ENCODE measurements around the gene CAMTA1. TPM values are rescaled to one million over a fixed set of nuclear protein-coding genes. Genes with fewer than 3 reads are reported as not detected.

Gene CAMTA1
- total RNA-seq, 1 experiment from 2014 or later, result 82.2 TPM

- no peaks in the 10 kb centered on the region for H3K36me3 ChIP-seq (ENCODE audit: control insufficient read depth, insufficient read depth, low read length)
- ChIA-PET CTCF (interaction anchor here (0.5 kb wide), 1 partner anchor 1369 kb away, joined by 4 read pairs; no protein-coding TSS in a partner anchor), POLR2A (no interaction called here)
- intact Hi-C loops (cut with micrococcal nuclease; ENCODE audit: unreplicated experiment) (no loop called here), in situ Hi-C loops (cut with HindIII; ENCODE audit: low pct_unique_long_range_greater_than_20kb, low sequenced_read_pairs) (no loop called here)
- no peak overlapping the region for H3K27ac ChIP-seq (ENCODE audit: low read length)
- TF ChIP-seq CTCF (IDR thresholded peaks at IDR 0.05) (no peak), SIN3A (IDR thresholded peaks at IDR 0.05; ENCODE audit: borderline replicate concordance, insufficient read depth, low read depth, low read length) (no peak), TCF7L2 (IDR thresholded peaks at IDR 0.05; ENCODE audit: low read depth, low read length) (no peak), POLR2AphosphoS5 (IDR thresholded peaks at IDR 0.05; ENCODE audit: low read depth, low read length) (no peak)
- TF ChIP-seq, protein P1, sequence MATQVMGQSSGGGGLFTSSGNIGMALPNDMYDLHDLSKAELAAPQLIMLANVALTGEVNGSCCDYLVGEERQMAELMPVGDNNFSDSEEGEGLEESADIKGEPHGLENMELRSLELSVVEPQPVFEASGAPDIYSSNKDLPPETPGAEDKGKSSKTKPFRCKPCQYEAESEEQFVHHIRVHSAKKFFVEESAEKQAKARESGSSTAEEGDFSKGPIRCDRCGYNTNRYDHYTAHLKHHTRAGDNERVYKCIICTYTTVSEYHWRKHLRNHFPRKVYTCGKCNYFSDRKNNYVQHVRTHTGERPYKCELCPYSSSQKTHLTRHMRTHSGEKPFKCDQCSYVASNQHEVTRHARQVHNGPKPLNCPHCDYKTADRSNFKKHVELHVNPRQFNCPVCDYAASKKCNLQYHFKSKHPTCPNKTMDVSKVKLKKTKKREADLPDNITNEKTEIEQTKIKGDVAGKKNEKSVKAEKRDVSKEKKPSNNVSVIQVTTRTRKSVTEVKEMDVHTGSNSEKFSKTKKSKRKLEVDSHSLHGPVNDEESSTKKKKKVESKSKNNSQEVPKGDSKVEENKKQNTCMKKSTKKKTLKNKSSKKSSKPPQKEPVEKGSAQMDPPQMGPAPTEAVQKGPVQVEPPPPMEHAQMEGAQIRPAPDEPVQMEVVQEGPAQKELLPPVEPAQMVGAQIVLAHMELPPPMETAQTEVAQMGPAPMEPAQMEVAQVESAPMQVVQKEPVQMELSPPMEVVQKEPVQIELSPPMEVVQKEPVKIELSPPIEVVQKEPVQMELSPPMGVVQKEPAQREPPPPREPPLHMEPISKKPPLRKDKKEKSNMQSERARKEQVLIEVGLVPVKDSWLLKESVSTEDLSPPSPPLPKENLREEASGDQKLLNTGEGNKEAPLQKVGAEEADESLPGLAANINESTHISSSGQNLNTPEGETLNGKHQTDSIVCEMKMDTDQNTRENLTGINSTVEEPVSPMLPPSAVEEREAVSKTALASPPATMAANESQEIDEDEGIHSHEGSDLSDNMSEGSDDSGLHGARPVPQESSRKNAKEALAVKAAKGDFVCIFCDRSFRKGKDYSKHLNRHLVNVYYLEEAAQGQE (IDR thresholded peaks at IDR 0.05; ENCODE audit: insufficient read depth in 1 of 2, low read depth in 2 of 2, low read length in 1 of 2), result no peak
- no peaks in the 10 kb centered on the region for H3K27me3 ChIP-seq (ENCODE audit: control insufficient read depth, insufficient read depth, low read length)
- no peaks in the 10 kb centered on the region for H3K9me3 ChIP-seq (ENCODE audit: control insufficient read depth, insufficient read depth, low read depth, low read length)
- BruUV-seq (replicated peaks), result no TSS peak
- no peak overlapping the region for H3K4me3 ChIP-seq (ENCODE audit: low read depth in 2 of 2, low read length in 2 of 2)
- no peak for ATAC-seq
- no peaks in the 10 kb centered on the region for H3K4me1 ChIP-seq (ENCODE audit: control insufficient read depth, insufficient read depth, low read length)
- no peak for DNase-seq (ENCODE audit: low read depth, low spot score)
Measured at GRCh38 chr1:6904476-6905170, 119.4 kb downstream of the CAMTA1 start.

- no peak for DNase-seq (ENCODE audit: low read depth, low spot score)
- TF ChIP-seq POLR2AphosphoS5 (IDR thresholded peaks at IDR 0.05; ENCODE audit: low read depth, low read length) (no peak), TCF7L2 (IDR thresholded peaks at IDR 0.05; ENCODE audit: low read depth, low read length) (no peak), CTCF (IDR thresholded peaks at IDR 0.05) (no peak), SIN3A (IDR thresholded peaks at IDR 0.05; ENCODE audit: borderline replicate concordance, insufficient read depth, low read depth, low read length) (no peak)
- TF ChIP-seq, protein P1 (IDR thresholded peaks at IDR 0.05; ENCODE audit: insufficient read depth in 1 of 2, low read depth in 2 of 2, low read length in 1 of 2), result no peak
- intact Hi-C loops (cut with micrococcal nuclease; ENCODE audit: unreplicated experiment), result no loop called here
- in situ Hi-C loops (cut with HindIII; ENCODE audit: low pct_unique_long_range_greater_than_20kb, low sequenced_read_pairs), result no loop called here
- Histone ChIP-seq H3K4me3 (ENCODE audit: low read depth in 2 of 2, low read length in 2 of 2) (no peak overlapping the region), H3K9me3 (ENCODE audit: control insufficient read depth, insufficient read depth, low read depth, low read length) (no peaks in the 10 kb centered on the region), H3K4me1 (ENCODE audit: control insufficient read depth, insufficient read depth, low read length) (no peaks in the 10 kb centered on the region), H3K27me3 (ENCODE audit: control insufficient read depth, insufficient read depth, low read length) (no peaks in the 10 kb centered on the region), H3K27ac (ENCODE audit: low read length) (no peak overlapping the region), H3K36me3 (ENCODE audit: control insufficient read depth, insufficient read depth, low read length) (no peaks in the 10 kb centered on the region)
- no peak for ATAC-seq
- ChIA-PET CTCF (no interaction called here), POLR2A (no interaction called here)
- no TSS peak for BruUV-seq (replicated peaks)
Measured at GRCh38 chr1:6905331-6905730, 120.1 kb downstream of the CAMTA1 start.
